ENCODE results near the gene WAC. TPM values are rescaled to one million over a fixed set of nuclear protein-coding genes. Genes with fewer than 3 reads are reported as not detected.

Gene WAC
- total and polyA plus RNA-seq, 2 of the 13 experiments (the other 11 are each of a cell fraction or from before 2014, with no cell fraction given), result 69.1 to 96.2 TPM

DNA sequence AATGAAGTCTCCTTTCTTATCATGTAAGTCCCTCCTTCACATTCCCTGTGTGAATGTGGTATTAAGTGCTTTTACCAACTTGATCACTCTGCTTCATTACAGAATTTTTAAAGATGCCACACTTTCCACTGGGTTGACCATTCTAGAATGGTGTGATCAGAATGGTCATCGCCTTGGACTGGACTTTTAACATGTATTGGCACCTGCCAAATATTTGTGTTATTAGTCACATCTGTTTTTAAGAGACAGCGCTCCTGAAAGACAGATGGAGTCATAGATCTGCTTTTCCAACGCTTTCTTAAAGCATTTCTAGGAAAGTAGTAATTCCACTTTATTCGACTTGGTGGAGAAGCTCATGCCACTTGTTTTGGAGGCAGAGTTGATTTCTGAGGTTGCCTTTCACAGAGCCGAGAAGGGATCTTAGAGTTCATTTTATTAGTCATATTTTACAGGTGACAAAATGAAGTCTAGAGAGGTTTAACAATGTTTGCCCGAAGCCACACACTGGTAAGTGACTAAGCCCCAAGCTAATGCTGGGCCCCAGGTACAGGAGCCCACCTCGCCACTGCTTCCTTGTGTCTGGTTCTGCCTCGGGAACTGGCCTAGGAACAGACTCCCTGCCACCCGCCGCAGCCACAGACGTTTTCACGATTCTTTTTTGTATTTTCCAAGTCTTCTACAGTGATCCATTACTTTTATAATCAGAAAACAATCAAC lies 134.0 kb downstream of the WAC start:
- intact Hi-C loops (cut with micrococcal nuclease; ENCODE audit: unreplicated experiment), result no loop called here

DNA sequence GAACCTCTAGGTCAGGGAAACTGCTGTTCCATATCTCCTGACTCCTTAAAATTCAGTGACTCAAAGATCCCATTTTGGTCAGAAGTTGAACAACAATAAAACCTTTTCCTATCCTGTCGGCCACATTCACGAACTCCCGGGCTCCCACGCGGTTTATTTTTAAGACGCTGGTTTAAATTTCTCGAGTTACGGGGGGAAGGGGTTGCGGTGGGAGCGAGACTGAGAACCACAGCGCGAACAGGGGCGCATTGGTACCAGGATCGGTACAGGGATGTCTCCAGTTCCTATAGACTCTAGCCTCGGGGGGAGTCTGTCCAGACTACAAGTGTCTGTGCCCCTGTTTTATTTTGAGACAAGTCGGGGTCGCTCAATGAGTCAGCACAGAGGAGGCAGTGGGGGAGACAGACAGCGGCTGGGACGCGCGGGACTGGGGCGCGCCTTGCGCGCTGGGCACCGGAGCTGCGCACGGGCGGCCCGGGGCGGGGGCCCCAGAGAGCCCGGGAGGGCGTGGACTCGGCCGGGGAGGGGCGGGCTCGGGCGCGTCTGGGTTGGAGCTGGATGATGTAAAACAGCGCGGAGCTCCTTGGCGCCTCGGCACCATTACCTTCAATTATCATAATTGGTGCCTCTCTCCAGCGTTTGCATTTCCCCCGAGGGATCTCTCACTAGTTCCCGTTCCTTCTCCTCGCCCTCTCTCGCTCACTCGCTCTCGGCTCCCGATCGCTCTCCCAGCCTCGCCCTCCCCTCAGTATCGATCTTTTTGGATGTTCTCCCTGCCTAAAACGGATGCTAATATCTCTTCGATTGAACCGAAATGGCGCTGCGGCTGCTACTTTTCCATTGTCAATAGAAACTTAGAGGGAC lies 135.7 kb downstream of the WAC start:
- BruUV-seq (replicated peaks), result no TSS peak
- Histone ChIP-seq H3K27me3 (ENCODE audit: control insufficient read depth in 1 of 2, insufficient read depth in 2 of 2, low read length in 2 of 2) (peaks cover 5 to 52% of the 10 kb centered on the region in 2 experiments), H3K4me2 (ENCODE audit: low read depth, low read length) (peak overlapping the region; percentile 69), H3K9me3 (ENCODE audit: low read length) (no peaks in the 10 kb centered on the region), H3K79me2 (ENCODE audit: insufficient read depth, low read length) (no peaks in the 10 kb centered on the region), H3K4me1 (ENCODE audit: insufficient read depth, low read length) (peaks cover 22% of the 10 kb centered on the region), H3K9ac (ENCODE audit: insufficient read depth, low read depth, low read length) (no peak overlapping the region), H4K20me1 (ENCODE audit: insufficient read depth, low read length) (no peaks in the 10 kb centered on the region), H3K4me3 (replicated peaks in 1 of 3; ENCODE audit: insufficient read depth in 1 of 3, low read depth in 2 of 3, low read length in 3 of 3) (peak overlapping the region in 2 of 3 experiments; percentile 34 to 50; a peak in 3 of 6 replicates), H3K36me3 (replicated peaks in 1 of 2; ENCODE audit: control insufficient read depth in 1 of 2, insufficient read depth in 2 of 2, low read length in 2 of 2) (no peaks in the 10 kb centered on the region), H2AFZ (ENCODE audit: low read length) (no peak overlapping the region), H3K27ac (ENCODE audit: extremely low read length, insufficient read depth, low read length) (no peak overlapping the region)
- FAIRE-seq (no peak), ATAC-seq (peak; percentile 65), DNase-seq (ENCODE audit: low spot score) (no peak)
- in situ Hi-C loops (cut with HindIII; ENCODE audit: extremely low pct_ligation_motif_present, low pct_unique_long_range_greater_than_20kb), result loop anchor here (5.0 kb wide), 1 partner anchor 464 kb away; no protein-coding TSS in a partner anchor
- ChIA-PET CTCF (ENCODE audit: low intra/inter-chr PET ratio, low total read pairs) (no interaction called here), POLR2A (no interaction called here)
- TF ChIP-seq EZH2 (conservative IDR thresholded peaks at IDR 0.05; ENCODE audit: low read depth, low read length) (0 out of 2 replicates have a peak, but pooled peaks have one; percentile 10), IRF2 (CRISPR knock-in tag; IDR thresholded peaks at IDR 0.05) (no peak), HNRNPLL (IDR thresholded peaks at IDR 0.05; ENCODE audit: low read depth, low read length, poor library complexity, severe bottlenecking) (peak; percentile 36), TRIM24 (CRISPR knock-in tag; IDR thresholded peaks at IDR 0.05) (no peak)
- TF ChIP-seq, protein P1, sequence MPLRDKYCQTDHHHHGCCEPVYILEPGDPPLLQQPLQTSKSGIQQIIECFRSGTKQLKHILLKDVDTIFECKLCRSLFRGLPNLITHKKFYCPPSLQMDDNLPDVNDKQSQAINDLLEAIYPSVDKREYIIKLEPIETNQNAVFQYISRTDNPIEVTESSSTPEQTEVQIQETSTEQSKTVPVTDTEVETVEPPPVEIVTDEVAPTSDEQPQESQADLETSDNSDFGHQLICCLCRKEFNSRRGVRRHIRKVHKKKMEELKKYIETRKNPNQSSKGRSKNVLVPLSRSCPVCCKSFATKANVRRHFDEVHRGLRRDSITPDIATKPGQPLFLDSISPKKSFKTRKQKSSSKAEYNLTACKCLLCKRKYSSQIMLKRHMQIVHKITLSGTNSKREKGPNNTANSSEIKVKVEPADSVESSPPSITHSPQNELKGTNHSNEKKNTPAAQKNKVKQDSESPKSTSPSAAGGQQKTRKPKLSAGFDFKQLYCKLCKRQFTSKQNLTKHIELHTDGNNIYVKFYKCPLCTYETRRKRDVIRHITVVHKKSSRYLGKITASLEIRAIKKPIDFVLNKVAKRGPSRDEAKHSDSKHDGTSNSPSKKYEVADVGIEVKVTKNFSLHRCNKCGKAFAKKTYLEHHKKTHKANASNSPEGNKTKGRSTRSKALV (CRISPR knock-in tag; IDR thresholded peaks at IDR 0.05), result peak; percentile 74; the same call in 1 of the 2 replicates
- intact Hi-C loops (cut with micrococcal nuclease; ENCODE audit: unreplicated experiment), result no loop called here
- 14% methylated on average over 43 of the region's 59 CpGs for WGBS (ENCODE audit: low lambda C conversion rate)

More for the DNA sequence above, 134.0 kb downstream of the WAC start:
- WGBS (ENCODE audit: low lambda C conversion rate), result 30% methylated on average over 12 of the region's 12 CpGs
- DNase-seq (ENCODE audit: low spot score) (no peak), FAIRE-seq (no peak), ATAC-seq (no peak)
- Histone ChIP-seq H3K4me1 (ENCODE audit: insufficient read depth, low read length) (peaks cover 22% of the 10 kb centered on the region), H3K27me3 (ENCODE audit: control insufficient read depth in 1 of 2, insufficient read depth in 2 of 2, low read length in 2 of 2) (peaks cover 5 to 48% of the 10 kb centered on the region in 2 experiments), H3K9me3 (ENCODE audit: low read length) (no peaks in the 10 kb centered on the region), H3K9ac (ENCODE audit: insufficient read depth, low read depth, low read length) (no peak overlapping the region), H3K4me2 (ENCODE audit: low read depth, low read length) (no peak overlapping the region), H3K79me2 (ENCODE audit: insufficient read depth, low read length) (no peaks in the 10 kb centered on the region), H2AFZ (ENCODE audit: low read length) (no peak overlapping the region), H4K20me1 (ENCODE audit: insufficient read depth, low read length) (no peaks in the 10 kb centered on the region), H3K36me3 (replicated peaks in 1 of 2; ENCODE audit: control insufficient read depth in 1 of 2, insufficient read depth in 2 of 2, low read length in 2 of 2) (no peaks in the 10 kb centered on the region), H3K27ac (ENCODE audit: extremely low read length, insufficient read depth, low read length) (no peak overlapping the region), H3K4me3 (replicated peaks in 1 of 3; ENCODE audit: insufficient read depth in 1 of 3, low read depth in 2 of 3, low read length in 3 of 3) (no peak overlapping the region)
- no TSS peak for BruUV-seq (replicated peaks)
- ChIA-PET POLR2A (no interaction called here), CTCF (ENCODE audit: low intra/inter-chr PET ratio, low total read pairs) (no interaction called here)
- TF ChIP-seq FOSL2 (CRISPR knock-in tag; IDR thresholded peaks at IDR 0.05), result peak; percentile 53
- TF ChIP-seq, protein P2, sequence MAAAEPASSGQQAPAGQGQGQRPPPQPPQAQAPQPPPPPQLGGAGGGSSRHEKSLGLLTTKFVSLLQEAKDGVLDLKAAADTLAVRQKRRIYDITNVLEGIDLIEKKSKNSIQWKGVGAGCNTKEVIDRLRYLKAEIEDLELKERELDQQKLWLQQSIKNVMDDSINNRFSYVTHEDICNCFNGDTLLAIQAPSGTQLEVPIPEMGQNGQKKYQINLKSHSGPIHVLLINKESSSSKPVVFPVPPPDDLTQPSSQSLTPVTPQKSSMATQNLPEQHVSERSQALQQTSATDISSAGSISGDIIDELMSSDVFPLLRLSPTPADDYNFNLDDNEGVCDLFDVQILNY (CRISPR knock-in tag; conservative IDR thresholded peaks at IDR 0.05), result no peak
- TF ChIP-seq ZFX (CRISPR knock-in tag; IDR thresholded peaks at IDR 0.05; ENCODE audit: low read depth), result no peak
- in situ Hi-C loops (cut with HindIII; ENCODE audit: extremely low pct_ligation_motif_present, low pct_unique_long_range_greater_than_20kb), result loop anchor here (5.0 kb wide), 1 partner anchor 465 kb away; no protein-coding TSS in a partner anchor
